HEK293 (cell line): Measurements from ENCODE around the gene SNTG2.

Experiments used
- CTCF ChIA-PET: fragments of 350-600 bp; formaldehyde crosslinking; extraction: SDS; loops from one replicate; lab custom pipeline; 2021; ENCODE audit warnings: antibody characterized with exemption; lab: Yijun Ruan, JAX
- POLR2A ChIA-PET: fragments of 300-600 bp; formaldehyde crosslinking; extraction: SDS; loops from one replicate; lab custom pipeline; 2020; ENCODE audit warnings: antibody characterized with exemption, inconsistent platforms; lab: Yijun Ruan, JAX
- H3K27ac ChIP-seq: fragments of 200-500 bp; sonication (Bioruptor generic); 2 replicates; pipeline ENCODE4 v1.5.1; 2014; ENCODE audit warnings: low read depth, low read length, control low read depth, inconsistent platforms; ENCODE audit errors: extremely low read depth
- H3K36me3 ChIP-seq, 2 experiments: fragments of 200-500 bp in 1 of 2; sonication (Bioruptor generic) in 1 of 2; 1 replicate in 1 of 2; 2 replicates in 1 of 2; pipeline ENCODE4 v1.5.1; 2014 to 2017; ENCODE audit warnings: inconsistent platforms in 2 of 2, low read length in 2 of 2; ENCODE audit not compliant: control insufficient read depth in 2 of 2, insufficient read depth in 1 of 2
- H3K4me1 ChIP-seq: fragments of 200-500 bp; sonication (Bioruptor generic); 2 replicates; pipeline ENCODE4 v1.5.1; 2014; ENCODE audit warnings: mild to moderate bottlenecking, low read length, inconsistent platforms; ENCODE audit not compliant: control insufficient read depth, insufficient read depth
- H3K4me3 ChIP-seq: 2 replicates; pipeline ENCODE4 v1.5.1; 2011; ENCODE audit warnings: low read depth, mild to moderate bottlenecking, control low read depth, low read length, moderate library complexity
- H3K9me3 ChIP-seq: fragments of 200-500 bp; sonication (Bioruptor generic); 2 replicates; pipeline ENCODE4 v1.5.1; 2014; ENCODE audit warnings: low read depth, low read length, inconsistent platforms; ENCODE audit not compliant: control insufficient read depth, insufficient read depth
- BCL6B ChIP-seq: fragments of 450-650 bp; formaldehyde crosslinking; IDR thresholded peaks from 2 replicates; pipeline ENCODE4 v1.5.1; 2017; ENCODE audit warnings: missing biosample characterization, missing genetic modification characterization
- CTCF ChIP-seq: fragments of 450-650 bp; formaldehyde crosslinking; IDR thresholded peaks from 2 replicates; pipeline ENCODE4 v1.5.1; 2016; ENCODE audit warnings: missing biosample characterization, missing genetic modification characterization
- FEZF1 ChIP-seq: fragments of 450-650 bp; formaldehyde crosslinking; IDR thresholded peaks from 2 replicates; pipeline ENCODE4 v1.5.1; 2016; ENCODE audit warnings: missing biosample characterization, missing genetic modification characterization
- GLI4 ChIP-seq: fragments of 450-650 bp; formaldehyde crosslinking; IDR thresholded peaks from 2 replicates; pipeline ENCODE4 v1.5.1; 2016; ENCODE audit warnings: missing biosample characterization, missing genetic modification characterization
- GLIS1 ChIP-seq: fragments of 450-650 bp; formaldehyde crosslinking; IDR thresholded peaks from 2 replicates; pipeline ENCODE4 v1.5.1; 2016; ENCODE audit warnings: missing biosample characterization, missing genetic modification characterization
- IKZF3 ChIP-seq: fragments of 450-650 bp; IDR thresholded peaks from 2 replicates; pipeline ENCODE4 v1.5.0; 2018; ENCODE audit warnings: missing biosample characterization, mild to moderate bottlenecking, missing genetic modification characterization, moderate library complexity
- KLF17 ChIP-seq: fragments of 450-650 bp; formaldehyde crosslinking; IDR thresholded peaks from 2 replicates; pipeline ENCODE4 v1.5.1; 2016; ENCODE audit warnings: missing biosample characterization, missing genetic modification characterization
- ZBTB6 ChIP-seq: fragments of 450-650 bp; formaldehyde crosslinking; IDR thresholded peaks from 2 replicates; pipeline ENCODE4 v1.5.1; 2017; ENCODE audit warnings: missing biosample characterization, missing genetic modification characterization
- ZIC2 ChIP-seq: fragments of 450-650 bp; formaldehyde crosslinking; IDR thresholded peaks from 2 replicates; pipeline ENCODE4 v1.5.1; 2016; ENCODE audit warnings: missing biosample characterization, missing genetic modification characterization
- ZNF175 ChIP-seq: fragments of 450-650 bp; formaldehyde crosslinking; IDR thresholded peaks from 2 replicates; pipeline ENCODE4 v1.5.1; 2016; ENCODE audit warnings: missing biosample characterization, missing genetic modification characterization
- ZNF18 ChIP-seq: fragments of 450-650 bp; formaldehyde crosslinking; IDR thresholded peaks from 2 replicates; pipeline ENCODE4 v1.5.1; 2016; ENCODE audit warnings: missing biosample characterization, missing genetic modification characterization
- ZNF311 ChIP-seq: fragments of 450-650 bp; formaldehyde crosslinking; IDR thresholded peaks from 2 replicates; pipeline ENCODE4 v1.5.1; 2017; ENCODE audit warnings: missing biosample characterization, missing genetic modification characterization, borderline replicate concordance
- ZNF518A ChIP-seq: fragments of 450-650 bp; formaldehyde crosslinking; conservative IDR thresholded peaks from 2 replicates; pipeline ENCODE4 v1.5.1; 2016; ENCODE audit warnings: low read depth, missing biosample characterization, missing genetic modification characterization
- ZNF555 ChIP-seq: fragments of 450-650 bp; formaldehyde crosslinking; conservative IDR thresholded peaks from 2 replicates; pipeline ENCODE4 v1.5.1; 2017; ENCODE audit warnings: missing biosample characterization, mild to moderate bottlenecking, missing genetic modification characterization, inconsistent platforms
- ZNF626 ChIP-seq: fragments of 450-650 bp; sonication (Bioruptor Pico); formaldehyde crosslinking; IDR thresholded peaks from 2 replicates; pipeline ENCODE4 v1.5.1; 2018; ENCODE audit warnings: missing biosample characterization, missing genetic modification characterization, inconsistent platforms
- ZNF654 ChIP-seq: fragments of 450-650 bp; formaldehyde crosslinking; IDR thresholded peaks from 2 replicates; pipeline ENCODE4 v1.5.1; 2016; ENCODE audit warnings: low read depth, missing biosample characterization, missing genetic modification characterization
- ZNF701 ChIP-seq: fragments of 450-650 bp; formaldehyde crosslinking; IDR thresholded peaks from 2 replicates; pipeline ENCODE4 v1.5.1; 2016; ENCODE audit warnings: missing biosample characterization, missing genetic modification characterization
- ZSCAN16 ChIP-seq: fragments of 450-650 bp; formaldehyde crosslinking; IDR thresholded peaks from 2 replicates; pipeline ENCODE4 v1.5.1; 2016; ENCODE audit warnings: missing biosample characterization, missing genetic modification characterization
- TF ChIP-seq, protein P1 (sequence below): fragments of 450-650 bp; formaldehyde crosslinking; optimal IDR thresholded peaks from 2 replicates; pipeline ENCODE3; 2016; ENCODE audit warnings: missing biosample characterization, mild to moderate bottlenecking, missing genetic modification characterization

Gene SNTG2

DNA sequence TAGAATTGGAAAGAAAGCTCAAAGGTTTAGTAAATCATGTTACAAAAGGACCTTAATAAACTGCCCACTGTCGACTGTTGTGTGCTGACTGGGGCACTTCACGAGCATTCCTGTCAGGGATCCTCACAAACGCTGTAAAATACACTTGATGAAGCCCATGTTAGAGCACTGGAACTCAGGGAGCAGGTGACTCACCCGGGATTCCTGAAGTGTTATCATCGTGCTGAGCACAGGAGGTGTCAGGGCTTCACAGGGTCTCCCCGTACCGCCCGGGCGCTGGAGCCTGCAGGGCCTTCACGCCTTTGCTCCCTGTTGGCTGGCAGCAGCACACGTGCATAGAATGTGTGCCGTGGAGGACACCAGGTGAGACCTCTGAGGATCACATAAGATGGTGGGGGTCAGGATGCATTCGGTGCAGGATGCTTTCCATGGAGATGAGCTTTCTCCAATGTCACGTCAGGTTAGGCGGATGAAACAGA, 187.3 kb downstream of the SNTG2 start:
- TF ChIP-seq ZIC2 (tag by site-specific recombination), result peak; percentile 30; the same call in 1 of the 2 replicates
- no peak for TF ChIP-seq ZNF555
- Histone ChIP-seq H3K4me1 (no peaks in the 10 kb centered on the region), H3K4me3 (no peak overlapping the region), H3K36me3 (no peaks in the 10 kb centered on the region), H3K9me3 (no peaks in the 10 kb centered on the region), H3K27ac (no peak overlapping the region)
- ChIA-PET CTCF (interaction anchor here (1.2 kb wide), 1 partner anchor 408 kb away, joined by 6 read pairs; no protein-coding TSS in a partner anchor), POLR2A (no interaction called here)

DNA sequence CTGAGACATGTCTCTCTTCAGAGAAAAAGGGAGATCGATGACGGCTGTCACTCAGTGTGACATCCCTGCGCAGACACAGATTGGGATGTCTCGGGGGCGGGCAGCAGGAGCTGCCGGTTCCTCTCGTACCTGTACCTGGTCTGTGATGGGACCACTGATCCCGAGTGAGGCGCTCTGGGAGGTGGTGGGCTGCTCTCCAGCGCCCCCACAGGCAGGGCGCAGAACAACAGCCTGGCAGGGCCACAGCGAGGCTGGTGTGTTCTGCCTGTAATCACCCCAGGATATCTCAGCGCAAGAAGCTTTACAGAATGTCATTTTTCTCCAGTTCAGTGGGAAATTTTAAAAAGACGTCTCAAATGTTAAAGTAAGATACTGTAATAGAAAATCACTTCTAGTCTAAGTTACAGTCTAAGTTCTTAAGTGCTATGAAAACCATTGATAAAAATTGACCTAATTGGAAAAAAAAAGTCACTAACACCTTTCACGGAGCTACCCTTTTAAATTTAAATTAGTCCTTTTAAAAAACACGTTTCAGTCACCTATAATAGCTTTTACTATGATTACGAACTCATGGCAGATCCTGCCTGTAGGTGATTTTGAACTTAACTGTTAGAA, 189.8 kb downstream of the SNTG2 start:
- Histone ChIP-seq H3K9me3 (no peaks in the 10 kb centered on the region), H3K4me3 (no peak overlapping the region), H3K27ac (no peak overlapping the region), H3K4me1 (no peaks in the 10 kb centered on the region), H3K36me3 (no peaks in the 10 kb centered on the region)
- CTCF ChIA-PET, result interaction anchor here (0.5 to 2.3 kb wide), 19 partner anchors 9 to 528 kb away, joined by 3 to 11 read pairs (median 3); no protein-coding TSS in a partner anchor
- POLR2A ChIA-PET, result no interaction called here
- TF ChIP-seq IKZF3 (tag by site-specific recombination) (no peak), GLIS1 (tag by site-specific recombination) (peak; percentile 64), ZBTB6 (tag by site-specific recombination) (no peak), ZNF626 (tag by site-specific recombination) (no peak), ZNF311 (no peak), ZNF18 (no peak), FEZF1 (no peak), GLI4 (no peak), ZNF518A (tag by site-specific recombination) (no peak), CTCF (tag by site-specific recombination) (peak; percentile 65), ZNF175 (tag by site-specific recombination) (no peak), ZNF701 (no peak), ZNF654 (tag by site-specific recombination) (no peak), KLF17 (no peak), ZSCAN16 (no peak), BCL6B (tag by site-specific recombination) (no peak)
- TF ChIP-seq, protein P1, sequence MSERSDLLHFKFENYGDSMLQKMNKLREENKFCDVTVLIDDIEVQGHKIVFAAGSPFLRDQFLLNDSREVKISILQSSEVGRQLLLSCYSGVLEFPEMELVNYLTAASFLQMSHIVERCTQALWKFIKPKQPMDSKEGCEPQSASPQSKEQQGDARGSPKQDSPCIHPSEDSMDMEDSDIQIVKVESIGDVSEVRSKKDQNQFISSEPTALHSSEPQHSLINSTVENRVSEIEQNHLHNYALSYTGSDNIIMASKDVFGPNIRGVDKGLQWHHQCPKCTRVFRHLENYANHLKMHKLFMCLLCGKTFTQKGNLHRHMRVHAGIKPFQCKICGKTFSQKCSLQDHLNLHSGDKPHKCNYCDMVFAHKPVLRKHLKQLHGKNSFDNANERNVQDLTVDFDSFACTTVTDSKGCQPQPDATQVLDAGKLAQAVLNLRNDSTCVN (tag by site-specific recombination), result no peak
